GM18507 (cell line): ENCODE measurements around the gene IGFBP3.

Experiments used
- DNase-seq: peaks from one replicate; pipeline ENCODE4 v3.0.0; 2011; ENCODE audit warnings: low read depth; ENCODE audit not compliant: insufficient read length; ENCODE audit errors: extremely low spot score
- FAIRE-seq: peaks from 2 replicates; lab custom pipeline; 2011; peaks lifted over from hg19 to GRCh38; lab: Jason Lieb, UNC

IGFBP3 gene

DNA sequence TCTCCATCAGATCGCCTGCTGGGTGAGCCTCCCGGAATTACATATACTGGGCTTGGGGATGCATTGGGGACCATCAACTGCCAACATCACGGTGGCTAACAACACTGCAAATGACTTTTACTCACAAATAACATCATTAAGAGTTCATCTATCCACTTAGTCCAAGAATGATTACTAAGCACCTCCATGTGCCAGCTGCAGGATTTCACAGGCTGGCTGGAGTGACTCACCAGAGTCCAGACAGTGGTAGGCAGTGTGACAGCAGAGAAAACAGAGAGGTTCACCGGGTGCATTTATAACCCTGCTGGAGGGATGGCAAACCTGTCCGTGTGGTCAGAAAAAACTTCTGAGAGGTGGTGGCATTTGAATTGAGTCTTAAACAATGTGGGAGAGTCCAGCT, 3.2 kb upstream of the IGFBP3 start:
- DNase-seq, result no peak
- no peak for FAIRE-seq

DNA sequence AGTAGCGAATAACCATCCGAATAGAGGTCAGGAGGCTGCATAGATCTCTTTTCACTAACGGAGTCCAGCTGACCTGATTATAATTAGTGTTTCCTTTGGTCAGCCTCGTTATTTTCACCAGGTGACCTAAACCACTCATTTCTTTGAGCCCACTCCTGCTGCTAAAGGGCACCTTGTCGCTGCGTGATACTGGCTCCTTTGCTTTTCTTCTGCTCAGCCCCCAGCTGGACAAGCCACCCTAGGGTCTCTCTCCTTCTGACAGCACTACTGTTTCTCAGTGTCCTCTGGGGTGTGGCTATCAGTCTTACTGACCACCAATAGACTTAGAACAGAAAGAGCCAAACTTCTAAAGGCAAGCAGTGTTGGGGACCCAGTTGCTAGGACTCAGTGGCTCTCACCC, 2.7 kb upstream of the IGFBP3 start:
- no peak for FAIRE-seq
- no peak for DNase-seq

GRCh38 chr7:45923290-45923689, 2.2 kb upstream of the IGFBP3 start:
- DNase-seq, result peak; percentile 18
- peak; percentile 5 for FAIRE-seq

DNA sequence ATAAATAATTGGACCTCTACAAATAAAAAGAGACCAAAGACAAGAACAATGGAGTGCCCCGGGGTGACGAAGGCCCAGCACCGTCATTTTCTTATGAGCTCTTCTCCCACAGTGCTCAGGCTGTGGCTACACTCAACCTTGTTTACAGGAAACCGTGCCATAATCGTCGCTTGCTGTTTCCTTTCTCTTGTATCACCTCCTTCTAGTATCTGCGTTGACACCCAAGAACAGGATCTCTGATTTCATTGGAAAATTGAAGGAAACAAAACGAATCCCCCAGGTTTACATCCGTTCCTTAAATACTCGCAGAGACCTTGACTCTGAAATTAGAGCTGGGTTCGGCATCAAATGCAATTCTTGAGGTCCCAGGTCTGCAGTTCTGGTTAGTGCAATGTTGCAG, 1.7 kb upstream of the IGFBP3 start:
- FAIRE-seq, result no peak
- no peak for DNase-seq

- DNase-seq, result no peak
- no peak for FAIRE-seq
Observed at GRCh38 chr7:45921699-45922519, 837 bp upstream of the IGFBP3 start.

GRCh38 chr7:45921381-45921698, 268 bp upstream of the IGFBP3 start:
- DNase-seq, result no peak
- no peak for FAIRE-seq

DNA sequence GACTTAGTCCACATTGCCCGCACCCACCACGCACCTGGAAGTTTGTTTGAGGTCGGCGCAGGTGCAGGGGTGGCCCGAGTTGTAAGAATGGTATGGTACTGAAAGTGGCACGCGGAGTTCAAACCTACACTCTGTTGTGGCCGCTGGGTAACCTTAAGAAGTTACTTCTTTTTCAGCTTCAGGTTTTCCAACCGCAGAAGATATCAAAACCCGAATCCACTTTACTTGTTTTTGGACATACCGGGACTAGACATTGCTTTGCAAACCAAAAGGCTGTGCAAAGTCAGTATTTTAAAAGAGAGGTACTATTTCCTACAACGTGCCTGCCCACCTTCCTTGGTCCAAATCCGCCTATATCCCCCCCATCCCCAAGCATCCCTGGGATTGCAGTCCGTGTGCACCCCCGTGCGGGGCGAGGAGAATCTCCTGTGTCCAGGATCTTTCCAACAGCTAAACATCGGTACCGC, 1.0 kb downstream of the IGFBP3 start:
- FAIRE-seq (no peak), DNase-seq (no peak)

GRCh38 chr7:45919231-45919784, 1.8 kb downstream of the IGFBP3 start:
- FAIRE-seq, result no peak
- no peak for DNase-seq

- no peak for DNase-seq
- no peak for FAIRE-seq
Observed at GRCh38 chr7:45918556-45918955, 2.5 kb downstream of the IGFBP3 start.

DNA sequence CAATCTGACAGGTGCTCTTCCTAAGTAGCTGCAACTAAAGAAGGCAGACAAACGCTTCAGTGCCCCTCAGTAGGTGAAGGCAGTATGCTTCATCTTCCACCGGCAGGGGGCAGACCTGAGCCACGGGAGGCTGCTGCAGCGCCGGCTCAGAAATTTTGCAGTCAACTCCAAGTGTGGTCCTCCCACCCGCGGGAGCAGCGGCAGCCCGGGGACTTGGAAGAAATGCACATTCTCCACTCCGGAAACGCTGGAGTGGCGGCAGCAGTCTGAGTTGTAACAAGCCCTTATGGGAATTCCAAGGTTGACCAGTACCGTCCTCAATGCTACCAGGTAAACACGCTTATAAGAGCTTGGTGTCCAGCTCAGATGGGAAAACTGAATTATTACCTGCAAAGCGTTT, 3.4 kb downstream of the IGFBP3 start:
- DNase-seq, result peak; percentile 59

GRCh38 chr7:45917064-45917463, 4.0 kb downstream of the IGFBP3 start:
- DNase-seq (no peak), FAIRE-seq (no peak)

More for the DNA sequence above, 3.4 kb downstream of the IGFBP3 start:
- peak; percentile 90 for FAIRE-seq

DNA sequence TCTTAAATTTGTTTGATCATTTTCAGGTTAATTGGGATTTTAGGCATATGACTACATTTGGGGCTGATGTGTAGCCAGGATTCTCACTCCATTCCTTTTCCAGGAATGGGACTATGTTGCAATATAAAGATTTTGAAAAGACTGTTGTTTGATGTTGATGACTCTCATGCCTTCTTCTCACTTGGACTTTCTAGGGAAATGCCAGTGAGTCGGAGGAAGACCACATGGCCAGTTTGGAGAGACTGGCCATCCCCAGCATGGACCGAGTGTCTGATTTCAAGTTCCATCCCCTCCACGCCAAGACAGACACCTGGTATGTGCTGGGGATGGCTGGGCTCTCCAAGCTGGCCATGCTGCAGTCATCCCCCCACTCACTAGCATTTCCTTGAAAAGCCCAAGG, 5.5 kb downstream of the IGFBP3 start:
- no peak for DNase-seq
- FAIRE-seq, result no peak

GRCh38 chr7:45914911-45915310, 6.2 kb downstream of the IGFBP3 start:
- FAIRE-seq, result no peak
- DNase-seq, result no peak

- DNase-seq, result no peak
- no peak for FAIRE-seq
Observed at GRCh38 chr7:45912972-45913371, 8.1 kb downstream of the IGFBP3 start.

DNA sequence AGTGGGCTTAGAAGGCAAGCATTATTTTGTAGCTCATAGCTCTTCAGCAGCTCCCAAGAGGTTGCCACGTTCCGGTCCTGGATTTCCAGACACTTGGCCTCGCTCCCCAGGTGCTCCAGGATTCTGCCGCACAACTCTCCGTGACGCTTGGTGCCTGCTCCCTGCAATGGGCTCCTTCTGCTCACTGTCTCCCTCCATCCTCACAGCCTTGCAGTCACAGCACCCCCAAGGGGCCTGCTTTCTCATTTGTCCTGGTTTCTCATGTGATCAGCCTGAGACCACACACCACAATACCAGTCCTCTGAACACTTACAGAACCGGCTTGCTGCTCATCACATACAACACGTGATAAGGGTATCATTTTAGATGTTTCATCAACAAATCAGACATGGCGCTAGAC, 9.8 kb downstream of the IGFBP3 start:
- DNase-seq (no peak), FAIRE-seq (no peak)

GRCh38 chr7:45910855-45911254, 10.2 kb downstream of the IGFBP3 start:
- FAIRE-seq, result no peak
- no peak for DNase-seq

- FAIRE-seq, result no peak
- no peak for DNase-seq
Observed at GRCh38 chr7:45909561-45909960, 11.5 kb downstream of the IGFBP3 start.

DNA sequence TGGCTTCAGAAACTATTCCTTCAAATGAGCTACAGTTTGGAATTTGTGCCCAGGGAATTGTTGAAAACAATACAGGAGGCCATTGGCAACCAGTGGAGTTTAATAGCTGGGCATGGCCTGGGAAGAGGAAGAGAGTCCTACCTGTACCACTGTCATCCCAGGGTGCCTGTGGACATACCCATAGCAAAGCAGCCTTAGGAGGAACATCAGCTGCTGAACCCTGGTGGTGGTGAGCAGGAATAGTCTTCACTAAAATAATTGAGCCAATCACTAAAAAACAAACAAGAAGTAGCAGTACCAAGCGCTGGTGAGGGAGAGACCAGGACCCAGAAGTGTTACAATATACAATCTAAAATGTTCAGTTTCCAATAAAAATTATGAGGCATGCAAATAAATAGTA, 18.3 kb downstream of the IGFBP3 start:
- FAIRE-seq, result no peak
- DNase-seq, result no peak

- no peak for FAIRE-seq
- DNase-seq, result no peak
Observed at GRCh38 chr7:45901566-45901965, 19.5 kb downstream of the IGFBP3 start.

DNA sequence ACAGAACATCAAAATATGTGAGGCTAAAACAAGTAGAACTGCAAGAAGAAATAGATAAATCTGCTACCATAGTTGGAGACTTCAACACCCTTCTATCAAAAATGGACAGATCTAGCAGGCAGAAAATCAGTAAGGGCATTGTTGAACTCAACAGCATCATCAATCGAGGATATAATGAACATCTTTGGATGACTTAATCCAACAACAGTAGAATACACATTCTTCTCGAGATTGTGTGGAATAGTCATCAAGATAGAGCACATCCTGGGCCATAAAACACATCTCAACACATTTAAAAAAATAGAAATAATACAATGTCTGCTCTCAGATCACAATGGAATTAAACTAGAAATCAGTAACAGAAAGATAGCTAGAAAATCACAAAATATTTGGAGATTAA, 22.9 kb downstream of the IGFBP3 start:
- no peak for DNase-seq
- no peak for FAIRE-seq

- no peak for DNase-seq
- FAIRE-seq, result no peak
Observed at GRCh38 chr7:45897042-45897690, 23.9 kb downstream of the IGFBP3 start.
